Astrocyte (in vitro differentiated cells and primary cell): Measurements from ENCODE around the gene VPS50.

ENCODE experiments used
- EZH2 ChIP-seq: IDR thresholded peaks from 2 replicates; pipeline ENCODE4 v1.6.1; 2012; ENCODE audit warnings: mild to moderate bottlenecking, low read length, inconsistent platforms; ENCODE audit not compliant: insufficient read depth
- TF ChIP-seq, protein P1 (sequence below): IDR thresholded peaks from 2 replicates; pipeline ENCODE4 v1.5.1; 2011; ENCODE audit warnings: low read depth, mild to moderate bottlenecking, inconsistent platforms, low read length, moderate library complexity; ENCODE audit not compliant: insufficient read depth

DNA sequence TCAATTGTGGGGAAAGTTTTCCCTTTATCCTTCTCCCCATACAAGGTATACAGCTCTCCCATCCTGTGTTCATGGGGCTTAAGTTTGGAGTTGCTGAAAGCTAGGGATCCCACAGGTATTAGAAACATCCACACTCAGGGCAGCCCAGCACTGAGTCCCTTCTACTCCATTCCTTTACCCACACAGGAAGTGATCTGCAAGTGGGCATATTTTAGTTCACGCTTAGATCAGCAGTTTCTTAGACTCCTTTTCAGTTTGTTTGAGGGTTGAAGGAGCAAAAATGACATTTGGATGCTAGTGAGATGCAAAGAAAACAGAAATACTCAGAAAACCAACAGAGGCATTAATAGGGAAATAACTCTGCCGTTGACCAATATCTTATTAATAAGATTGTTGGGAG lies 134.7 kb downstream of the VPS50 start:
- TF ChIP-seq, protein P1, sequence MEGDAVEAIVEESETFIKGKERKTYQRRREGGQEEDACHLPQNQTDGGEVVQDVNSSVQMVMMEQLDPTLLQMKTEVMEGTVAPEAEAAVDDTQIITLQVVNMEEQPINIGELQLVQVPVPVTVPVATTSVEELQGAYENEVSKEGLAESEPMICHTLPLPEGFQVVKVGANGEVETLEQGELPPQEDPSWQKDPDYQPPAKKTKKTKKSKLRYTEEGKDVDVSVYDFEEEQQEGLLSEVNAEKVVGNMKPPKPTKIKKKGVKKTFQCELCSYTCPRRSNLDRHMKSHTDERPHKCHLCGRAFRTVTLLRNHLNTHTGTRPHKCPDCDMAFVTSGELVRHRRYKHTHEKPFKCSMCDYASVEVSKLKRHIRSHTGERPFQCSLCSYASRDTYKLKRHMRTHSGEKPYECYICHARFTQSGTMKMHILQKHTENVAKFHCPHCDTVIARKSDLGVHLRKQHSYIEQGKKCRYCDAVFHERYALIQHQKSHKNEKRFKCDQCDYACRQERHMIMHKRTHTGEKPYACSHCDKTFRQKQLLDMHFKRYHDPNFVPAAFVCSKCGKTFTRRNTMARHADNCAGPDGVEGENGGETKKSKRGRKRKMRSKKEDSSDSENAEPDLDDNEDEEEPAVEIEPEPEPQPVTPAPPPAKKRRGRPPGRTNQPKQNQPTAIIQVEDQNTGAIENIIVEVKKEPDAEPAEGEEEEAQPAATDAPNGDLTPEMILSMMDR: no peak
- no peak for TF ChIP-seq EZH2
